ENCODE measurements around the gene SH3PXD2B.
"Not testable (repeated sequence)": the region's sequence is repeated elsewhere in the genome, so short reads cannot be mapped to it uniquely, and the experiment has no call there.

SH3PXD2B gene

GRCh38 chr5:172356527-172356926 is 97.8 kb downstream of the SH3PXD2B start:
- Histone ChIP-seq H3K4me3 (ENCODE audit: low read depth in 1 of 2, low read length in 2 of 2) (no peak overlapping the region), H3K9ac (ENCODE audit: low read depth in 1 of 2, low read length in 2 of 2) (no peak overlapping the region), H3K27ac (ENCODE audit: low read depth, low read length) (no peak overlapping the region), H3K27me3 (ENCODE audit: control insufficient read depth in 1 of 2, insufficient read depth in 2 of 2, low read length in 2 of 2) (no peaks in the 10 kb centered on the region), H3K4me1 (ENCODE audit: control insufficient read depth in 1 of 2, insufficient read depth in 2 of 2, low read length in 2 of 2) (no peaks in the 10 kb centered on the region), H3K9me3 (ENCODE audit: control insufficient read depth in 1 of 2, low read length in 2 of 2) (no peaks in the 10 kb centered on the region), H3K36me3 (ENCODE audit: control insufficient read depth in 1 of 2, insufficient read depth in 2 of 2, low read length in 2 of 2) (peaks cover 5 to 6% of the 10 kb centered on the region in 2 donors)

- H3K4me3 ChIP-seq (ENCODE audit: low read depth in 1 of 2, low read length in 2 of 2): no peak overlapping the region
- no peaks in the 10 kb centered on the region for H3K27me3 ChIP-seq (ENCODE audit: control insufficient read depth in 1 of 2, insufficient read depth in 2 of 2, low read length in 2 of 2)
- no peaks in the 10 kb centered on the region for H3K4me1 ChIP-seq (ENCODE audit: control insufficient read depth in 1 of 2, insufficient read depth in 2 of 2, low read length in 2 of 2)
- H3K27ac ChIP-seq (ENCODE audit: low read depth, low read length): no peak overlapping the region
- no peak overlapping the region for H3K9ac ChIP-seq (ENCODE audit: low read depth in 1 of 2, low read length in 2 of 2)
- no peaks in the 10 kb centered on the region for H3K9me3 ChIP-seq (ENCODE audit: control insufficient read depth in 1 of 2, low read length in 2 of 2)
- peaks cover 5 to 6% of the 10 kb centered on the region in 2 donors for H3K36me3 ChIP-seq (ENCODE audit: control insufficient read depth in 1 of 2, insufficient read depth in 2 of 2, low read length in 2 of 2)
Measured at GRCh38 chr5:172356047-172356446, 98.3 kb downstream of the SH3PXD2B start.

- Histone ChIP-seq H3K9me3 (ENCODE audit: control insufficient read depth in 1 of 2, low read length in 2 of 2) (no peaks in the 10 kb centered on the region), H3K27ac (ENCODE audit: low read depth, low read length) (no peak overlapping the region)
Measured at GRCh38 chr5:172353846-172354245, 100.5 kb downstream of the SH3PXD2B start.

GRCh38 chr5:172353271-172353812 is 101.0 kb downstream of the SH3PXD2B start:
- no peaks in the 10 kb centered on the region for H3K9me3 ChIP-seq (ENCODE audit: control insufficient read depth in 1 of 2, low read length in 2 of 2)
- H3K36me3 ChIP-seq (ENCODE audit: control insufficient read depth in 1 of 2, insufficient read depth in 2 of 2, low read length in 2 of 2): peaks cover 5 to 6% of the 10 kb centered on the region in 2 donors
- H3K4me3 ChIP-seq (ENCODE audit: low read depth in 1 of 2, low read length in 2 of 2): no peak overlapping the region
- H3K9ac ChIP-seq (ENCODE audit: low read depth in 1 of 2, low read length in 2 of 2): no peak overlapping the region
- H3K27me3 ChIP-seq (ENCODE audit: control insufficient read depth in 1 of 2, insufficient read depth in 2 of 2, low read length in 2 of 2): no peaks in the 10 kb centered on the region
- H3K27ac ChIP-seq (ENCODE audit: low read depth, low read length): no peak overlapping the region
- no peaks in the 10 kb centered on the region for H3K4me1 ChIP-seq (ENCODE audit: control insufficient read depth in 1 of 2, insufficient read depth in 2 of 2, low read length in 2 of 2)

More at GRCh38 chr5:172353846-172354245, 100.5 kb downstream of the SH3PXD2B start:
- H3K4me1 ChIP-seq (ENCODE audit: control insufficient read depth in 1 of 2, insufficient read depth in 2 of 2, low read length in 2 of 2): no peaks in the 10 kb centered on the region
- peaks cover 5 to 6% of the 10 kb centered on the region in 2 donors for H3K36me3 ChIP-seq (ENCODE audit: control insufficient read depth in 1 of 2, insufficient read depth in 2 of 2, low read length in 2 of 2)
- H3K4me3 ChIP-seq (ENCODE audit: low read depth in 1 of 2, low read length in 2 of 2): no peak overlapping the region
- no peak overlapping the region for H3K9ac ChIP-seq (ENCODE audit: low read depth in 1 of 2, low read length in 2 of 2)
- H3K27me3 ChIP-seq (ENCODE audit: control insufficient read depth in 1 of 2, insufficient read depth in 2 of 2, low read length in 2 of 2): no peaks in the 10 kb centered on the region

- not testable (repeated sequence) for H3K27ac ChIP-seq (ENCODE audit: low read depth, low read length)
Measured at GRCh38 chr5:172352526-172352925, 101.8 kb downstream of the SH3PXD2B start.

GRCh38 chr5:172351240-172351778 is 103.0 kb downstream of the SH3PXD2B start:
- H3K27ac ChIP-seq (ENCODE audit: low read depth, low read length): no peak overlapping the region
- H3K27me3 ChIP-seq (ENCODE audit: control insufficient read depth in 1 of 2, insufficient read depth in 2 of 2, low read length in 2 of 2): no peaks in the 10 kb centered on the region
- H3K9ac ChIP-seq (ENCODE audit: low read depth in 1 of 2, low read length in 2 of 2): no peak overlapping the region
- H3K36me3 ChIP-seq (ENCODE audit: control insufficient read depth in 1 of 2, insufficient read depth in 2 of 2, low read length in 2 of 2): peaks cover 5 to 6% of the 10 kb centered on the region in 2 donors
- H3K9me3 ChIP-seq (ENCODE audit: control insufficient read depth in 1 of 2, low read length in 2 of 2): no peaks in the 10 kb centered on the region
- H3K4me1 ChIP-seq (ENCODE audit: control insufficient read depth in 1 of 2, insufficient read depth in 2 of 2, low read length in 2 of 2): no peaks in the 10 kb centered on the region
- no peak overlapping the region for H3K4me3 ChIP-seq (ENCODE audit: low read depth in 1 of 2, low read length in 2 of 2)

More at GRCh38 chr5:172352526-172352925, 101.8 kb downstream of the SH3PXD2B start:
- H3K4me1 ChIP-seq (ENCODE audit: control insufficient read depth in 1 of 2, insufficient read depth in 2 of 2, low read length in 2 of 2); H3K9me3 ChIP-seq (ENCODE audit: control insufficient read depth in 1 of 2, low read length in 2 of 2); H3K4me3 ChIP-seq (ENCODE audit: low read depth in 1 of 2, low read length in 2 of 2); H3K27me3 ChIP-seq (ENCODE audit: control insufficient read depth in 1 of 2, insufficient read depth in 2 of 2, low read length in 2 of 2); H3K36me3 ChIP-seq (ENCODE audit: control insufficient read depth in 1 of 2, insufficient read depth in 2 of 2, low read length in 2 of 2); H3K9ac ChIP-seq (ENCODE audit: low read depth in 1 of 2, low read length in 2 of 2): not testable (repeated sequence)

GRCh38 chr5:172350212-172351181 is 103.8 kb downstream of the SH3PXD2B start:
- H3K27me3 ChIP-seq (ENCODE audit: control insufficient read depth in 1 of 2, insufficient read depth in 2 of 2, low read length in 2 of 2): no peaks in the 10 kb centered on the region
- no peak overlapping the region for H3K9ac ChIP-seq (ENCODE audit: low read depth in 1 of 2, low read length in 2 of 2)
- H3K36me3 ChIP-seq (ENCODE audit: control insufficient read depth in 1 of 2, insufficient read depth in 2 of 2, low read length in 2 of 2): peaks cover 5 to 6% of the 10 kb centered on the region in 2 donors
- H3K4me1 ChIP-seq (ENCODE audit: control insufficient read depth in 1 of 2, insufficient read depth in 2 of 2, low read length in 2 of 2): no peaks in the 10 kb centered on the region
- no peak overlapping the region for H3K4me3 ChIP-seq (ENCODE audit: low read depth in 1 of 2, low read length in 2 of 2)
- H3K27ac ChIP-seq (ENCODE audit: low read depth, low read length): no peak overlapping the region
- H3K9me3 ChIP-seq (ENCODE audit: control insufficient read depth in 1 of 2, low read length in 2 of 2): no peaks in the 10 kb centered on the region

- not testable (repeated sequence) for H3K9ac ChIP-seq (ENCODE audit: low read depth in 1 of 2, low read length in 2 of 2); H3K27ac ChIP-seq (ENCODE audit: low read depth, low read length); H3K36me3 ChIP-seq (ENCODE audit: control insufficient read depth in 1 of 2, insufficient read depth in 2 of 2, low read length in 2 of 2); H3K9me3 ChIP-seq (ENCODE audit: control insufficient read depth in 1 of 2, low read length in 2 of 2); H3K4me1 ChIP-seq (ENCODE audit: control insufficient read depth in 1 of 2, insufficient read depth in 2 of 2, low read length in 2 of 2); H3K27me3 ChIP-seq (ENCODE audit: control insufficient read depth in 1 of 2, insufficient read depth in 2 of 2, low read length in 2 of 2); H3K4me3 ChIP-seq (ENCODE audit: low read depth in 1 of 2, low read length in 2 of 2)
Measured at GRCh38 chr5:172348733-172349132, 105.6 kb downstream of the SH3PXD2B start.

- Histone ChIP-seq H3K27me3 (ENCODE audit: control insufficient read depth in 1 of 2, insufficient read depth in 2 of 2, low read length in 2 of 2) (no peaks in the 10 kb centered on the region), H3K4me3 (ENCODE audit: low read depth in 1 of 2, low read length in 2 of 2) (no peak overlapping the region), H3K4me1 (ENCODE audit: control insufficient read depth in 1 of 2, insufficient read depth in 2 of 2, low read length in 2 of 2) (no peaks in the 10 kb centered on the region), H3K9me3 (ENCODE audit: control insufficient read depth in 1 of 2, low read length in 2 of 2) (no peaks in the 10 kb centered on the region), H3K27ac (ENCODE audit: low read depth, low read length) (no peak overlapping the region), H3K9ac (ENCODE audit: low read depth in 1 of 2, low read length in 2 of 2) (no peak overlapping the region), H3K36me3 (ENCODE audit: control insufficient read depth in 1 of 2, insufficient read depth in 2 of 2, low read length in 2 of 2) (no peaks in the 10 kb centered on the region)
Measured at GRCh38 chr5:172348084-172348483, 106.2 kb downstream of the SH3PXD2B start.

GRCh38 chr5:172347496-172348052 is 106.8 kb downstream of the SH3PXD2B start:
- Histone ChIP-seq H3K27me3 (ENCODE audit: control insufficient read depth in 1 of 2, insufficient read depth in 2 of 2, low read length in 2 of 2) (no peaks in the 10 kb centered on the region), H3K4me1 (ENCODE audit: control insufficient read depth in 1 of 2, insufficient read depth in 2 of 2, low read length in 2 of 2) (no peaks in the 10 kb centered on the region), H3K27ac (ENCODE audit: low read depth, low read length) (no peak overlapping the region), H3K9ac (ENCODE audit: low read depth in 1 of 2, low read length in 2 of 2) (no peak overlapping the region), H3K9me3 (ENCODE audit: control insufficient read depth in 1 of 2, low read length in 2 of 2) (no peaks in the 10 kb centered on the region), H3K4me3 (ENCODE audit: low read depth in 1 of 2, low read length in 2 of 2) (no peak overlapping the region), H3K36me3 (ENCODE audit: control insufficient read depth in 1 of 2, insufficient read depth in 2 of 2, low read length in 2 of 2) (no peaks in the 10 kb centered on the region)

Data from duodenal mucosa (tissue), 2 donors.